ENCODE results near the gene RTKN.

The RTKN gene

DNA sequence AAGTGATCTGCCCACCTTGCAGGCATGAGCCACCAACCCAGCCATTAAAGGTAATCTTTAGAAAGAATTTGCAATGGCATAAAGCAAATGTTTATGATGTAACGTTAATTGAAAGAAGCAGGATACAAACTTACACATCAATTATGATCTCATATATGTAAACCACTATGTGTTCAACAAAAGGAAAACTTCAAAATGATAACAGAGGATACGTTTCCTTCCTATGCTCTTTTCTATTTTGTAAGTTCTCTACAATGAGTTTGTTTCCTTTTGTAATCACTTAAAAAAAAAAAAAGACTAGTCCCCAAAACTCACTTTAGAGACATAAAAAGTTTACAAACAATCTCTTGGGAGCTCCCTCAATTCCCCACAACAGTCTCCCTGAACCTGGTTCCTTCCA is 21.7 kb downstream of the RTKN start:
- Mint-ChIP-seq H3K27ac (no peak overlapping the region), H3K27me3 (ENCODE audit: low read depth, poor library complexity) (peaks cover 21% of the 10 kb centered on the region), H3K4me3 (peak overlapping the region; percentile 23), H3K4me1 (peaks cover 49% of the 10 kb centered on the region), H3K9me3 (no peaks in the 10 kb centered on the region), H3K36me3 (ENCODE audit: low read depth) (peaks cover 5% of the 10 kb centered on the region)
- no peak for DNase-seq
- TF ChIP-seq, protein P1, sequence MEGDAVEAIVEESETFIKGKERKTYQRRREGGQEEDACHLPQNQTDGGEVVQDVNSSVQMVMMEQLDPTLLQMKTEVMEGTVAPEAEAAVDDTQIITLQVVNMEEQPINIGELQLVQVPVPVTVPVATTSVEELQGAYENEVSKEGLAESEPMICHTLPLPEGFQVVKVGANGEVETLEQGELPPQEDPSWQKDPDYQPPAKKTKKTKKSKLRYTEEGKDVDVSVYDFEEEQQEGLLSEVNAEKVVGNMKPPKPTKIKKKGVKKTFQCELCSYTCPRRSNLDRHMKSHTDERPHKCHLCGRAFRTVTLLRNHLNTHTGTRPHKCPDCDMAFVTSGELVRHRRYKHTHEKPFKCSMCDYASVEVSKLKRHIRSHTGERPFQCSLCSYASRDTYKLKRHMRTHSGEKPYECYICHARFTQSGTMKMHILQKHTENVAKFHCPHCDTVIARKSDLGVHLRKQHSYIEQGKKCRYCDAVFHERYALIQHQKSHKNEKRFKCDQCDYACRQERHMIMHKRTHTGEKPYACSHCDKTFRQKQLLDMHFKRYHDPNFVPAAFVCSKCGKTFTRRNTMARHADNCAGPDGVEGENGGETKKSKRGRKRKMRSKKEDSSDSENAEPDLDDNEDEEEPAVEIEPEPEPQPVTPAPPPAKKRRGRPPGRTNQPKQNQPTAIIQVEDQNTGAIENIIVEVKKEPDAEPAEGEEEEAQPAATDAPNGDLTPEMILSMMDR (IDR thresholded peaks at IDR 0.05), result no peak

DNA sequence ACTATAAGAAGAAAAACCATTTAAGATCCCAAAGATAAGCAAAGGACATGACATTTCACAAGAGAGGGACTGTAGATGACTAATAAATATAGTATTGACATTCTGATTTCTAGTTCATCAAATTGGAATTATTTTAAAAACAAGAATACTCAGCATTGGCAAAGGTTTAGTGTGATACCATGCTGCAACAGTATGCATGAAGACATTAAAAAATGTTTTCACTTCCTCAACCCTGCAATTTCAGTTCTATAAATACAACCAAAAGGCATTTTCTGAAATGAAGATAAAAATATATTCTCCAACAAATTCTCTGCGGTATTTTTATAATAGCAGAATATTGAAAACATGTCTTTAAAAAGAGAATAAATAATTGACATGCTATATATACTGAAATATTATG is 22.4 kb downstream of the RTKN start:
- Mint-ChIP-seq H3K4me3 (no peak overlapping the region), H3K27ac (no peak overlapping the region), H3K9me3 (no peaks in the 10 kb centered on the region), H3K36me3 (ENCODE audit: low read depth) (no peaks in the 10 kb centered on the region), H3K27me3 (ENCODE audit: low read depth, poor library complexity) (peaks cover 21% of the 10 kb centered on the region), H3K4me1 (peaks cover 43% of the 10 kb centered on the region)
- DNase-seq, result no peak
- TF ChIP-seq, protein P1 (IDR thresholded peaks at IDR 0.05), result no peak

DNA sequence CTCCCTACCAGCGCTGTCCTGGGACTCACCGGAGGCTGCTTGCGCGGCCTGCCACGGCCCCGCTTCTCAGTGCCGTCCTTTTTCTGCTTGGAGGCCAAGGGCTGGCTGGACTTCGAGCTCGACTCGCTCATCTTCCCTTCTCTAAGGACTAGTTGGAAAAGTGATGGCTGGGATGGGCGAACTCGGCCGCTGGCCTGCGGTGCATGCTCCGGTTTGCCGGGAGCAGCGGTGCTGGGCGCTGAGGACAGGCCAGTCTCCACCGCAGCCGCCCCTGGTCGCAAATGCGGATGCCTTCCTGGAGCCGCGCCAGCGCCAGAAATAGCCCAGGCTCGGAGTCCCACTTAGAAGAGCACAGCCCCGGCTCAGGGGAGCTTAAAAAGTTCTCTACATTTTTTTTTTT is 23.4 kb downstream of the RTKN start:
- Mint-ChIP-seq H3K27ac (no peak overlapping the region), H3K4me3 (no peak overlapping the region), H3K9me3 (no peaks in the 10 kb centered on the region), H3K4me1 (peaks cover 39% of the 10 kb centered on the region), H3K27me3 (ENCODE audit: low read depth, poor library complexity) (peaks cover 19% of the 10 kb centered on the region), H3K36me3 (ENCODE audit: low read depth) (no peaks in the 10 kb centered on the region)
- no peak for DNase-seq
- TF ChIP-seq, protein P1 (IDR thresholded peaks at IDR 0.05), result no peak

DNA sequence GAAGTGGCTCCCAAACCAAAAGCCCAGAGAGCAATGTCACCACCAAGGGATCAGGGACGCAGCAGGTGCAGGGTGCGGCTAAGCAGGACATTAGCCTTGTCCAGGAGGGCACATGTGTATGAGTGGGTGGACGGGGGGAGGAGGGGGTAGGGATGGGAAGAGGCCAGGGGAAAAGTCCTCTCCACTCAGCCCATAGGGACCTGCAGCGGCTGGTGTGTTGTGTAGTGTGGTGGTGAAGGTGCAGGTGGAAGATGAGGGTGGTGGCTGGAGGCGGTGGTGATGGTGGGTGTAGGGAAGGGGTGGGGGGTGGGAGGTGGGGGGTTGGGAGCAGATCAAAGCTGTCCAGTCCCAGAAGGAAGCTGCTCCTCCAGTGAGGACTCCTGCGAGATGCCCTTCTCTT is 24.0 kb downstream of the RTKN start:
- TF ChIP-seq, protein P1 (IDR thresholded peaks at IDR 0.05), result no peak
- DNase-seq, result no peak
- H3K4me3 Mint-ChIP-seq, result no peak overlapping the region
- H3K27me3 Mint-ChIP-seq (ENCODE audit: low read depth, poor library complexity), result peaks cover 17% of the 10 kb centered on the region
- no peaks in the 10 kb centered on the region for H3K9me3 Mint-ChIP-seq
- H3K4me1 Mint-ChIP-seq, result peaks cover 36% of the 10 kb centered on the region
- H3K36me3 Mint-ChIP-seq (ENCODE audit: low read depth), result no peaks in the 10 kb centered on the region
- H3K27ac Mint-ChIP-seq, result no peak overlapping the region

DNA sequence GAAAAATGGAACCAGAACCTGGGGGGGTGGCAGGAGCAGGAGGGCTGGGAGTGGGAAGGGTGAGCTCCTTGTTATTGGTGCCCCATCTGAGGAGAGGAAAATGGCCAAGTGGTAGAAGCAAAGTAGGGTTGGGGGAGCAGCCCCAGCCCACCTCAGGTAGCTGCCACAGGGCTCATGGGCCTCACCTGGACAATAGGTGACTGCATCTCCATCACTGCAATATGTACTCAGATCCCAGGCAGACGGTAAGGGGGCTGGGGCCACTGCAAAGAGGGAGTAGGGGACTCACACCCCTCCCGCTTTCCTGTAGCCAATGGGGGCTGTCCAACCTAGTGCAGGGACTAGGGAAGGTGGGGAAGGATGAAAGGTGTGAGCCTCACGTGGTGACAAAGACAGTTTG is 24.5 kb downstream of the RTKN start:
- H3K27me3 Mint-ChIP-seq (ENCODE audit: low read depth, poor library complexity), result peaks cover 14% of the 10 kb centered on the region
- no peak overlapping the region for H3K4me3 Mint-ChIP-seq
- peaks cover 31% of the 10 kb centered on the region for H3K4me1 Mint-ChIP-seq
- no peaks in the 10 kb centered on the region for H3K36me3 Mint-ChIP-seq (ENCODE audit: low read depth)
- H3K9me3 Mint-ChIP-seq, result no peaks in the 10 kb centered on the region
- TF ChIP-seq, protein P1 (IDR thresholded peaks at IDR 0.05), result no peak
- DNase-seq, result no peak
- H3K27ac Mint-ChIP-seq, result no peak overlapping the region

DNA sequence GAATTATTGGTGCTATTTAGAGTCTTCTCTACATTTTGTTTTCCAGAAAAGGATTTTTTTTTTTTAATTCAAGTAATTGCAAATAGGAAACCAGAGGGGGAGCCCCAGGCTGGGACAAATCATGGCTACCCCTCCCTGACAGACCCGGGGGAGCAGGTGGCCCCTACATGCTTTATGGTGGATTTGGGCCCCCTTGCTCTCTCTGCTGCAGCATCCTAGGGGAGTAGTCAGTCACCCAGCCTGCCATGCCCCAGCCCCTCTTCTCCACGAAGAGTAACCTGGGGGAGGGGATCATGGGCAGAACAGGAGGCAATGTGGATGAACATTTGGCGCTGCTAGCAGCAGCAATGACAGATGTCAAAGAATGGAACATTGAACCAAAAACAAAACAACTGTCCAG is 25.0 kb downstream of the RTKN start:
- no peaks in the 10 kb centered on the region for H3K9me3 Mint-ChIP-seq
- TF ChIP-seq, protein P1 (IDR thresholded peaks at IDR 0.05), result no peak

More for the DNA sequence above, 25.0 kb downstream of the RTKN start:
- peaks cover 26% of the 10 kb centered on the region for H3K4me1 Mint-ChIP-seq
- H3K4me3 Mint-ChIP-seq, result no peak overlapping the region
- H3K27me3 Mint-ChIP-seq (ENCODE audit: low read depth, poor library complexity), result peaks cover 13% of the 10 kb centered on the region
- DNase-seq, result no peak
- no peaks in the 10 kb centered on the region for H3K36me3 Mint-ChIP-seq (ENCODE audit: low read depth)
- no peak overlapping the region for H3K27ac Mint-ChIP-seq
